ENCODE data around the gene SHISA5. TPM values are rescaled to one million over a fixed set of nuclear protein-coding genes. Genes with fewer than 3 reads are reported as not detected.
"Not testable (repeated sequence)": the region's sequence is repeated elsewhere in the genome, so short reads cannot be mapped to it uniquely, and the experiment has no call there.

The SHISA5 gene
- total RNA-seq, 1 experiment from 2014 or later: 159 TPM

GRCh38 chr3:48552111-48552951 is 48.4 kb upstream of the SHISA5 start:
- Histone ChIP-seq H3K79me2 (ENCODE audit: low read length) (peaks cover 50% of the 10 kb centered on the region), H2AFZ (ENCODE audit: low read length) (no peak overlapping the region), H3K4me1 (ENCODE audit: insufficient read depth, low read length) (peaks cover 24% of the 10 kb centered on the region), H3K9me3 (ENCODE audit: low read length) (no peaks in the 10 kb centered on the region), H3K36me3 (ENCODE audit: low read depth, low read length) (peaks cover 7% of the 10 kb centered on the region; the same call in 1 of the 2 replicates), H3K4me3 (ENCODE audit: low read length) (no peak overlapping the region), H3K9me2 (replicated peaks; ENCODE audit: low read length) (no peaks in the 10 kb centered on the region), H3K9ac (ENCODE audit: low read length) (no peak overlapping the region), H3F3A (ENCODE audit: low read length, unreplicated experiment) (no peaks in the 10 kb centered on the region), H3K4me2 (ENCODE audit: low read length) (no peak overlapping the region), H4K20me1 (ENCODE audit: low read length) (no peaks in the 10 kb centered on the region), H3K27ac (ENCODE audit: low read length) (no peak overlapping the region), H3K27me3 (ENCODE audit: low read length) (no peaks in the 10 kb centered on the region)
- ATAC-seq (no peak), DNase-seq (no peak)
- intact Hi-C loops (cut with micrococcal nuclease): loop anchor here (10.0 kb wide), 1 partner anchor 1168 kb away; the partner anchor contains the start of gene PTPN23
- POLR2A ChIA-PET (ENCODE audit: unreplicated experiment): no interaction called here
- CTCF ChIA-PET: no interaction called here
- BruUV-seq (replicated peaks): no TSS peak
- no peak for TF ChIP-seq CTCF (conservative IDR thresholded peaks at IDR 0.05; ENCODE audit: low read depth, low read length)
- TF ChIP-seq EZH2phosphoT487 (IDR thresholded peaks at IDR 0.05; ENCODE audit: borderline replicate concordance, low read length): no peak
- no peak for TF ChIP-seq EZH2 (IDR thresholded peaks at IDR 0.05; ENCODE audit: low read length, unreplicated experiment)

GRCh38 chr3:48551651-48552050 is 47.7 kb upstream of the SHISA5 start:
- peaks cover 14% of the 10 kb centered on the region for H3K36me3 ChIP-seq (ENCODE audit: low read depth, low read length)
- H3K9me2 ChIP-seq (replicated peaks; ENCODE audit: low read length); H3K4me2 ChIP-seq (ENCODE audit: low read length); H3K27ac ChIP-seq (ENCODE audit: low read length); H3K4me3 ChIP-seq (ENCODE audit: low read length); H3F3A ChIP-seq (ENCODE audit: low read length, unreplicated experiment); POLR2A ChIA-PET (ENCODE audit: unreplicated experiment); H2AFZ ChIP-seq (ENCODE audit: low read length); DNase-seq; BruUV-seq (replicated peaks); H3K9ac ChIP-seq (ENCODE audit: low read length); H4K20me1 ChIP-seq (ENCODE audit: low read length); H3K9me3 ChIP-seq (ENCODE audit: low read length); H3K27me3 ChIP-seq (ENCODE audit: low read length); ATAC-seq: not testable (repeated sequence)
- peaks cover 20% of the 10 kb centered on the region for H3K4me1 ChIP-seq (ENCODE audit: insufficient read depth, low read length)
- peaks cover 50% of the 10 kb centered on the region for H3K79me2 ChIP-seq (ENCODE audit: low read length)
- CTCF ChIA-PET: interaction anchor here (0.6 kb wide), 1 partner anchor 115 kb away, joined by 3 read pairs; no protein-coding TSS in a partner anchor
- intact Hi-C loops (cut with micrococcal nuclease): loop anchor here (10.0 kb wide), 1 partner anchor 1167 kb away; the partner anchor contains the start of gene PTPN23

GRCh38 chr3:48548729-48549705 is 45.0 kb upstream of the SHISA5 start:
- intact Hi-C loops (cut with micrococcal nuclease): loop anchor here (1.0 to 2.0 kb wide), 3 partner anchors 42 to 276 kb away; no protein-coding TSS in a partner anchor
- Histone ChIP-seq H3K36me3 (ENCODE audit: low read depth, low read length) (peaks cover 29% of the 10 kb centered on the region), H3K27me3 (ENCODE audit: low read length) (no peaks in the 10 kb centered on the region), H3K9me3 (ENCODE audit: low read length) (no peaks in the 10 kb centered on the region), H3K27ac (ENCODE audit: low read length) (no peak overlapping the region), H4K20me1 (ENCODE audit: low read length) (no peaks in the 10 kb centered on the region), H3K9me2 (replicated peaks; ENCODE audit: low read length) (no peaks in the 10 kb centered on the region), H2AFZ (ENCODE audit: low read length) (no peak overlapping the region), H3K9ac (ENCODE audit: low read length) (no peak overlapping the region), H3K79me2 (ENCODE audit: low read length) (peaks cover 24% of the 10 kb centered on the region), H3K4me1 (ENCODE audit: insufficient read depth, low read length) (no peaks in the 10 kb centered on the region), H3K4me3 (ENCODE audit: low read length) (no peak overlapping the region), H3F3A (ENCODE audit: low read length, unreplicated experiment) (no peaks in the 10 kb centered on the region), H3K4me2 (ENCODE audit: low read length) (no peak overlapping the region)
- BruUV-seq (replicated peaks): no TSS peak
- ChIA-PET POLR2A (ENCODE audit: unreplicated experiment) (interaction anchor here (0.5 kb wide), 1 partner anchor 103 kb away, joined by 3 read pairs; the partner anchor contains the start of gene ATRIP), CTCF (interaction anchor here (0.6 to 1.0 kb wide), 4 partner anchors 62 to 148 kb away, joined by 3 to 6 read pairs (median 4); no protein-coding TSS in a partner anchor)
- DNase-seq (peak; percentile 90), ATAC-seq (peak; percentile 99)
- TF ChIP-seq CTCF (conservative IDR thresholded peaks at IDR 0.05; ENCODE audit: low read depth, low read length) (peak; percentile 97), EZH2 (IDR thresholded peaks at IDR 0.05; ENCODE audit: low read length, unreplicated experiment) (no peak)

Data from PC-3 (cell line).